Vagina (tissue), 2 donors: ENCODE data around the gene WDR37.

Source experiments
- POLR2A ChIP-seq, 2 donors: fragments of 450-650 bp; IDR thresholded peaks; one replicate each; pipeline ENCODE4 v1.6.1; 2017; ENCODE audit warnings: antibody characterized with exemption in 2 of 2, mild to moderate bottlenecking in 2 of 2, moderate library complexity in 2 of 2
- POLR2AphosphoS5 ChIP-seq, 2 donors: sonication (generic); formaldehyde crosslinking; IDR thresholded peaks; one replicate each; pipeline ENCODE4 v1.9.0; 2017; ENCODE audit warnings: antibody characterized with exemption in 2 of 2, mild to moderate bottlenecking in 2 of 2, low read depth in 1 of 2; ENCODE audit not compliant: insufficient read depth in 1 of 2
- TF ChIP-seq, protein P1 (sequence below), 3 experiments: fragments of 450-650 bp in 2 of 3; fragments of 200-600 bp in 1 of 3; sonication (generic) in 1 of 3; IDR thresholded peaks; one replicate each; pipeline ENCODE4 v1.5.1; 2017 to 2019; ENCODE audit warnings: antibody characterized with exemption in 3 of 3, mild to moderate bottlenecking in 2 of 3, moderate library complexity in 2 of 3

DNA sequence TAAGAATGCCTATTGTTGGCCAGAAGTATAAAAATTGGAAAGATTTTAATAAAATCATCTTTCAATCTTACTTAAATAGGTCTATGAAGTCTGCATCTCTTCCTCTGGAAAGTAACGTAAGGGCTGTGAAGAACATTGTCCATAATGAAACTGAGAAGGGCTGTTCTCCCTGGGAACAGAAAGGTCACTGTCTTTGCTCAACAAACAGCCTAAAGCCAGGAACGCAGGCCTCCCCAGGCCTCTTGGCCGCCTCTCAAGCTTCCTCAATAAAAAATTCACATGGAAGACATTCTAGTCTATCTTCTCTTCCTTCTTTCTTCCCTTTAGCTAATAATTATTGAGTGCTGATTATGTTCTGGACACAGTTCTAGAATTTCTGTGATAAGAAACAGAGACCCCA lies 21.4 kb upstream of the WDR37 start:
- TF ChIP-seq, protein P1, sequence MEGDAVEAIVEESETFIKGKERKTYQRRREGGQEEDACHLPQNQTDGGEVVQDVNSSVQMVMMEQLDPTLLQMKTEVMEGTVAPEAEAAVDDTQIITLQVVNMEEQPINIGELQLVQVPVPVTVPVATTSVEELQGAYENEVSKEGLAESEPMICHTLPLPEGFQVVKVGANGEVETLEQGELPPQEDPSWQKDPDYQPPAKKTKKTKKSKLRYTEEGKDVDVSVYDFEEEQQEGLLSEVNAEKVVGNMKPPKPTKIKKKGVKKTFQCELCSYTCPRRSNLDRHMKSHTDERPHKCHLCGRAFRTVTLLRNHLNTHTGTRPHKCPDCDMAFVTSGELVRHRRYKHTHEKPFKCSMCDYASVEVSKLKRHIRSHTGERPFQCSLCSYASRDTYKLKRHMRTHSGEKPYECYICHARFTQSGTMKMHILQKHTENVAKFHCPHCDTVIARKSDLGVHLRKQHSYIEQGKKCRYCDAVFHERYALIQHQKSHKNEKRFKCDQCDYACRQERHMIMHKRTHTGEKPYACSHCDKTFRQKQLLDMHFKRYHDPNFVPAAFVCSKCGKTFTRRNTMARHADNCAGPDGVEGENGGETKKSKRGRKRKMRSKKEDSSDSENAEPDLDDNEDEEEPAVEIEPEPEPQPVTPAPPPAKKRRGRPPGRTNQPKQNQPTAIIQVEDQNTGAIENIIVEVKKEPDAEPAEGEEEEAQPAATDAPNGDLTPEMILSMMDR (IDR thresholded peaks at IDR 0.05): no peak
- TF ChIP-seq POLR2AphosphoS5 (IDR thresholded peaks at IDR 0.05; ENCODE audit: insufficient read depth in 1 of 2, low read depth in 1 of 2) (no peak), POLR2A (IDR thresholded peaks at IDR 0.05) (no peak)
